Mesenchymal stem cell (in vitro differentiated cells and primary cell): ENCODE measurements around the gene ST7L.

Experiments used
- DNase-seq: peaks from one replicate; pipeline ENCODE4 v3.0.0-alpha.2; 2013
- H2AFZ ChIP-seq: one replicate; pipeline ENCODE4 v1.6.1; 2013; ENCODE audit warnings: low read depth, mild to moderate bottlenecking, control low read depth, inconsistent platforms, low read length, moderate library complexity
- H2AK5ac ChIP-seq: 2 replicates; pipeline ENCODE4 v1.6.1; 2013; ENCODE audit warnings: low read length, moderate library complexity, mild to moderate bottlenecking, inconsistent platforms; ENCODE audit not compliant: severe bottlenecking
- H2BK120ac ChIP-seq: one replicate; pipeline ENCODE4 v1.6.1; 2013; ENCODE audit warnings: low read depth, mild to moderate bottlenecking, inconsistent platforms, low read length, moderate library complexity
- H2BK12ac ChIP-seq, 2 experiments: one replicate each; pipeline ENCODE4 v1.6.1; 2013; ENCODE audit warnings: inconsistent platforms in 2 of 2, low read length in 2 of 2, mild to moderate bottlenecking in 2 of 2, moderate library complexity in 2 of 2, control low read depth in 1 of 2
- H2BK15ac ChIP-seq: one replicate; pipeline ENCODE4 v1.6.1; 2013; ENCODE audit warnings: mild to moderate bottlenecking, low read depth, inconsistent platforms; ENCODE audit not compliant: poor library complexity, severe bottlenecking
- H2BK5ac ChIP-seq: 2 replicates; pipeline ENCODE4 v1.6.1; 2013; ENCODE audit warnings: low read depth, mild to moderate bottlenecking, low read length, control low read depth, inconsistent platforms; ENCODE audit not compliant: poor library complexity, severe bottlenecking
- H3K14ac ChIP-seq, 2 experiments: one replicate each; pipeline ENCODE4 v1.6.1; 2013; ENCODE audit warnings: inconsistent platforms in 2 of 2, low read length in 2 of 2, control low read depth in 1 of 2, mild to moderate bottlenecking in 1 of 2, moderate library complexity in 1 of 2
- H3K18ac ChIP-seq, 2 experiments: one replicate each; pipeline ENCODE4 v1.6.1; 2013; ENCODE audit warnings: inconsistent platforms in 2 of 2, low read length in 2 of 2, control low read depth in 1 of 2, low read depth in 1 of 2, mild to moderate bottlenecking in 1 of 2
- H3K23ac ChIP-seq, 2 experiments: one replicate each; pipeline ENCODE4 v1.6.1; 2013; ENCODE audit warnings: inconsistent platforms in 2 of 2, low read length in 2 of 2, mild to moderate bottlenecking in 2 of 2, moderate library complexity in 2 of 2, control low read depth in 1 of 2
- H3K27ac ChIP-seq: 2 replicates; pipeline ENCODE4 v1.5.1; 2013; ENCODE audit warnings: mild to moderate bottlenecking, moderate library complexity, low read length, control low read depth, inconsistent platforms; ENCODE audit not compliant: poor library complexity, severe bottlenecking
- H3K27me3 ChIP-seq, 2 experiments: 2 replicates each; pipeline versions ENCODE4 v1.6.1 to v1.7.0; 2013; ENCODE audit warnings: low read length in 2 of 2, mild to moderate bottlenecking in 2 of 2, moderate library complexity in 2 of 2, control low read depth in 1 of 2, inconsistent platforms in 1 of 2; ENCODE audit not compliant: control insufficient read depth in 1 of 2, insufficient read depth in 1 of 2
- H3K36me3 ChIP-seq, 2 experiments: 2 replicates each; pipeline versions ENCODE4 v1.6.1 to v1.7.0; 2013; ENCODE audit warnings: low read length in 2 of 2, control low read depth in 1 of 2, inconsistent platforms in 1 of 2, low read depth in 1 of 2, mild to moderate bottlenecking in 1 of 2; ENCODE audit not compliant: insufficient read depth in 2 of 2, control insufficient read depth in 1 of 2
- H3K4ac ChIP-seq, 2 experiments: one replicate each; pipeline ENCODE4 v1.6.1; 2013; ENCODE audit warnings: inconsistent platforms in 2 of 2, low read length in 2 of 2, mild to moderate bottlenecking in 2 of 2, moderate library complexity in 2 of 2, control low read depth in 1 of 2, low read depth in 1 of 2
- H3K4me1 ChIP-seq: 2 replicates; pipeline ENCODE4 v1.6.1; 2013; ENCODE audit warnings: low read depth, low read length, control low read depth; ENCODE audit not compliant: control insufficient read depth, insufficient read depth
- H3K4me2 ChIP-seq: 2 replicates; pipeline ENCODE4 v1.6.1; 2013; ENCODE audit warnings: low read length, mild to moderate bottlenecking, inconsistent platforms; ENCODE audit not compliant: poor library complexity, severe bottlenecking
- H3K4me3 ChIP-seq, 2 experiments: 2 replicates each; pipeline versions ENCODE4 v1.5.1 to v1.7.0; 2013; ENCODE audit warnings: low read length in 2 of 2, mild to moderate bottlenecking in 2 of 2, control low read depth in 1 of 2, low read depth in 1 of 2; ENCODE audit not compliant: insufficient read depth in 1 of 2
- H3K79me1 ChIP-seq: replicated peaks from 2 replicates; pipeline ENCODE4 v1.6.1; 2013; ENCODE audit warnings: mild to moderate bottlenecking, control low read depth, low read length, inconsistent platforms; ENCODE audit not compliant: poor library complexity, severe bottlenecking
- H3K9ac ChIP-seq: 2 replicates; pipeline ENCODE4 v1.7.0; 2013; ENCODE audit warnings: mild to moderate bottlenecking, low read length, moderate library complexity
- H3K9me3 ChIP-seq: 2 replicates; pipeline ENCODE4 v1.7.0; 2013; ENCODE audit warnings: mild to moderate bottlenecking, low read length; ENCODE audit not compliant: control insufficient read depth
- H4K8ac ChIP-seq: one replicate; pipeline ENCODE4 v1.6.1; 2013; ENCODE audit warnings: inconsistent platforms, mild to moderate bottlenecking, low read length, moderate library complexity
- H4K91ac ChIP-seq: one replicate; pipeline ENCODE4 v1.6.1; 2013; ENCODE audit warnings: mild to moderate bottlenecking, low read length, inconsistent platforms
- WGBS: methylation state at CpG from one replicate; pipeline ENCODE4 v1.1.7; 2013; ENCODE audit warnings: mixed read lengths; 5-methylcytosine and 5-hydroxymethylcytosine counted together

ST7L gene

DNA sequence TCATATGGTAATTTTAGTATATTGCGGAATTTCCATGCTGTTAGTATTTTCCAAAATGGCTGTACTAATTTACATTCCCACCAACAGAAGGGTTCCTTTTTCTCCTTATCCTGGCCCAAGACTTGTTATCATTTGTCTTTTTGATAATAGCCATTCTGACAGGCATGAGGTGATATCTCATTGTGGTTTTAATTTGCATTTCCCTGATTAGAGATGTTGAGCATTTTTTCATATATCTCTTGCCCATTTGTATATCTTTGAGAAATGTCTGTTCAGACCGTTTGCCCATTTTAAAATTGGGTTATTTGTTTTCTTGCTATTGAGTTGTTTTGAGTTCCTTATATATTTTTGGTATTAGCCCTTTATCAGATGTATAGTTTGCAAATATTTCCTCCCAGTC lies 14.7 kb upstream of the ST7L start:
- DNase-seq, result no peak
- no peak overlapping the region for H4K8ac ChIP-seq
- H3K4ac ChIP-seq, result no peak overlapping the region
- H3K4me2 ChIP-seq, result no peak overlapping the region
- no peak overlapping the region for H3K9ac ChIP-seq
- no peak overlapping the region for H3K18ac ChIP-seq
- no peak overlapping the region for H3K14ac ChIP-seq
- H2BK120ac ChIP-seq, result no peak overlapping the region
- no CpG with 5 or more reads among the region's 2 CpGs for WGBS
- peaks cover 6% of the 10 kb centered on the region for H3K4me1 ChIP-seq
- no peak overlapping the region for H3K27ac ChIP-seq
- H2BK5ac ChIP-seq, result no peak overlapping the region
- H3K23ac ChIP-seq, result no peak overlapping the region
- H4K91ac ChIP-seq, result no peak overlapping the region
- peaks cover 3 to 33% of the 10 kb centered on the region in 2 experiments for H3K36me3 ChIP-seq
- no peak overlapping the region for H2AFZ ChIP-seq
- no peak overlapping the region for H2BK15ac ChIP-seq
- no peak overlapping the region for H2BK12ac ChIP-seq
- H2AK5ac ChIP-seq, result no peak overlapping the region
- no peaks in the 10 kb centered on the region for H3K27me3 ChIP-seq
- no peak overlapping the region for H3K4me3 ChIP-seq
- H3K9me3 ChIP-seq, result no peaks in the 10 kb centered on the region
- no peaks in the 10 kb centered on the region for H3K79me1 ChIP-seq

DNA sequence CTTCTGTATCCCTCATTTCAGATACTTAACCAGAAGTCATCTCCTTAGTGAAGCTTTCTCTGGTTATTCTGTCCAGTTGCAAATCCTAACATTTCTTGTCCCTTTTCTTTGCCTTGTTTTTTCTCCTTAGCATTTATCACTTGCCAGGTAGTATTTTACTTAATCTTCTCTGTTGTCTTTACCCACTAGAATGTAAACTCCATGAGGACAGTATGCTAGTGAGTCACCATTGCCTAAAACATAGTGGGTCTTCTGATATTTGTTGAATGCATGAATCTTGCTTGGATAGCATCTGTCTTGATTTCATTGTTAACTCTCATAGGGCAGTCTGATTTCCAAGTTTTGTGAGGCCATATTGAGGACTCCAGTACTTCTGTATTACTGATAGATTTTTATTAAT lies 10.3 kb upstream of the ST7L start:
- Histone ChIP-seq H3K9me3 (no peaks in the 10 kb centered on the region), H3K4me2 (no peak overlapping the region), H4K91ac (no peak overlapping the region)

DNA sequence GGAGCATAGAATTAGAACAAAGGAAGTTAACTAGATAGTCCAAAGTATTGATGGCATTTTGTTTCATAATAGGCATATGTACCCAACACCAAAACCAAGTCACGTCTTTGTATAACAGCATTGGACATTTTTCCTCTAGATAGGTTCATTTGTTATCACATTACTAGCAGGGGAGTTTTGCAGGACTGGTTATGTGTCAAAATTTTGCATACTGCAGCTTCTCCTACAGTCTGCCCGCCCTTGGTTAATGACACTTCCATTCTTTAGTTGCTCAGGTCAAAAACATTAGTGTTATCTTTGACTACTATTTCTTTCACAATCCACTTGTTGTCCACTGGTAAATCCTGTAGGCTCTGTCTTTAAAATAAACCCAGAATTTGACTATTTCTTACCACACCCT lies 9.6 kb upstream of the ST7L start:
- Histone ChIP-seq H3K9me3 (no peaks in the 10 kb centered on the region), H3K14ac (no peak overlapping the region), H2BK5ac (no peak overlapping the region), H2AK5ac (no peak overlapping the region), H4K91ac (no peak overlapping the region), H3K18ac (no peak overlapping the region), H3K9ac (no peak overlapping the region), H3K79me1 (no peaks in the 10 kb centered on the region), H3K4me3 (no peak overlapping the region), H2BK12ac (no peak overlapping the region), H3K4me1 (peaks cover 4% of the 10 kb centered on the region), H3K27me3 (no peaks in the 10 kb centered on the region), H3K23ac (no peak overlapping the region), H3K4me2 (no peak overlapping the region), H2BK15ac (no peak overlapping the region), H3K4ac (no peak overlapping the region), H4K8ac (no peak overlapping the region), H3K27ac (no peak overlapping the region), H2BK120ac (no peak overlapping the region), H2AFZ (no peak overlapping the region), H3K36me3 (peaks cover 6 to 52% of the 10 kb centered on the region in 2 experiments)
- 98% methylated on average over 2 of the region's 2 CpGs for WGBS
- DNase-seq, result no peak

More for the DNA sequence above, 10.3 kb upstream of the ST7L start:
- no peak for DNase-seq
- Histone ChIP-seq H3K27me3 (no peaks in the 10 kb centered on the region), H4K8ac (no peak overlapping the region), H3K9ac (no peak overlapping the region), H3K18ac (no peak overlapping the region), H3K27ac (no peak overlapping the region), H2BK120ac (no peak overlapping the region), H3K4me1 (peaks cover 4% of the 10 kb centered on the region), H3K14ac (no peak overlapping the region), H2BK12ac (no peak overlapping the region), H2AK5ac (no peak overlapping the region), H2AFZ (no peak overlapping the region), H3K4me3 (no peak overlapping the region), H3K36me3 (peaks cover 6 to 52% of the 10 kb centered on the region in 2 experiments), H2BK5ac (no peak overlapping the region), H3K23ac (no peak overlapping the region), H3K79me1 (no peaks in the 10 kb centered on the region), H3K4ac (no peak overlapping the region), H2BK15ac (no peak overlapping the region)

DNA sequence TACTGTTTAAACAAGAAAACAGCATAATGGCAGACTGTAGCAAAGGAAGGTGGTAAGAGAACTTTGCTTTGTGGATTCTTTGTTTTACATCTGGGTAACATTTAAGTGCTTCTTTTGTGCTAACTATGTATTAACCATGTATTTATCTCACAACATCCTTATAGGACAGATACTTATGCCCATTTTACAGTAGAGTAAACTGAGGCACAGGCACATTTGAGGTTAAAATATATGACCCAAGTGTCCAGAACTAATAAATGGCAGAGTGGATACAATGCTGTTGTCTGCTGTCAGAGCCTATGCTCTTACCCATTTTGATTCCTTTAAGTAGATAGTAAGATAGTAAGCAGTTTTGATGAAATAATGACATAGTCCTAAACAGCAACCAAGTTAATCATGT lies 7.9 kb upstream of the ST7L start:
- Histone ChIP-seq H3K4me3 (no peak overlapping the region), H4K91ac (no peak overlapping the region)

More for the DNA sequence above, 7.9 kb upstream of the ST7L start:
- no peak overlapping the region for H2BK5ac ChIP-seq
- no peak overlapping the region for H2BK12ac ChIP-seq
- H3K9ac ChIP-seq, result no peak overlapping the region
- H2AFZ ChIP-seq, result no peak overlapping the region
- H3K27ac ChIP-seq, result no peak overlapping the region
- H3K23ac ChIP-seq, result no peak overlapping the region
- no peak overlapping the region for H3K18ac ChIP-seq
- H4K8ac ChIP-seq, result no peak overlapping the region
- no peaks in the 10 kb centered on the region for H3K27me3 ChIP-seq
- no peak overlapping the region for H2BK15ac ChIP-seq
- peaks cover 6 to 48% of the 10 kb centered on the region in 2 experiments for H3K36me3 ChIP-seq
- no peak overlapping the region for H2AK5ac ChIP-seq
- peaks cover 4% of the 10 kb centered on the region for H3K4me1 ChIP-seq
- no peak overlapping the region for H3K4ac ChIP-seq
- H3K79me1 ChIP-seq, result no peaks in the 10 kb centered on the region
- no peak overlapping the region for H3K14ac ChIP-seq
- no peak overlapping the region for H3K4me2 ChIP-seq
- DNase-seq, result no peak
- H3K9me3 ChIP-seq, result no peaks in the 10 kb centered on the region
- no peak overlapping the region for H2BK120ac ChIP-seq
